ENCODE results near the gene ALKBH3. TPM values are rescaled to one million over a fixed set of nuclear protein-coding genes. Genes with fewer than 3 reads are reported as not detected.
A peak's percentile ranks its signal among the peaks of the same experiment; 100 is the strongest.

The ALKBH3 gene
- total RNA-seq, 1 experiment from 2014 or later = 18.8 TPM

DNA sequence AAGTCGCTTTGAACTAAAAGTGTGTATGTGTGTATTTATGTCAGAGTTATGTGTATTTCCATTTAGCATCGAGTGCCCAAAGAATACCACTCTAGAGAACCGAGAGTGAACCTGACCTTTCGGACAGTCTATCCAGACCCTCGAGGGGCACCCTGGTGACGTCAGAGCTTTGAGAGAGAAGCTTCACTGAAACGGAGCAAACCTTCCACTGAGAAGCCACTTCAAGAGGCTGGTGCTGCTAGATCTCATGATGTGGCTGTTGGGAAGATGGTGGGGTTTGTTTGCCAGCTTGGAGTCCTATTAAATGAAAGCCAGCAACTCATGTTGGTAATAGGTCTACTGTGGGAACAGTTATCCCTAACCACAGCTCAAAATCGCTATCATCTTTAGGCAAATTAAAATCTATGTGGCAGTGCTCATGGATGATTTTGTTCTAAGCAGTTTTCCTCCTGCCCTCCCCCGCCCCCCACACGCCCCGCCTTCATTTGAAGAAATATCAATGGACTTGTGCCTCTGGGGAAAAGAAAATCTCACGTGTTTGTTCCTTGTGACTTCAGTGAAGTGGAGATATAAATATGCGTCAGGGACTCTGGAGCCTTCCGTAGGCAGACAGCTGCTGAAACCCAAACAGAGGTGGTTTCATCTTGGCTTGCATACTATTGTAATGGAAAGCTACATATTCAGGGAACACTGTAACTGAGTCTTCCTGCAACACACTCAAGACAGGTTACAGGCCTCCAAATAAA lies 39.4 kb downstream of the ALKBH3 start:
- no peak overlapping the region for H2BK120ac ChIP-seq (ENCODE audit: low read depth, low read length, poor library complexity, severe bottlenecking)
- H2AFZ ChIP-seq (ENCODE audit: low read length) = no peak overlapping the region
- DNase-seq = no peak

More for the DNA sequence above, 39.4 kb downstream of the ALKBH3 start:
- Histone ChIP-seq H3K4me2 (ENCODE audit: insufficient read depth, insufficient read length, low read length) (peak overlapping the region; percentile 3), H4K91ac (ENCODE audit: insufficient read length, low read depth, low read length) (no peak overlapping the region), H3K23me2 (ENCODE audit: insufficient read length, low read depth, low read length, poor library complexity, severe bottlenecking) (no peaks in the 10 kb centered on the region), H2BK12ac (ENCODE audit: insufficient read length, low read depth, low read length) (no peak overlapping the region), H3K4ac (ENCODE audit: low read depth, low read length) (no peak overlapping the region), H3K4me1 (ENCODE audit: insufficient read depth, low read length) (peaks cover 5% of the 10 kb centered on the region; the same call in 1 of the 2 replicates), H4K5ac (ENCODE audit: insufficient read length, low read depth, low read length) (no peak overlapping the region), H3K9ac (ENCODE audit: extremely low read depth, insufficient read length, low read length) (no peak overlapping the region), H2AK5ac (ENCODE audit: insufficient read length, low read length) (no peak overlapping the region), H3K27ac (ENCODE audit: insufficient read length, low read depth, low read length) (peak overlapping the region; percentile 23), H3K23ac (ENCODE audit: insufficient read length, low read depth, low read length) (no peak overlapping the region), H3K56ac (ENCODE audit: insufficient read length, low read depth, low read length) (no peak overlapping the region), H3T11ph (ENCODE audit: low read length) (no peak overlapping the region), H4K8ac (replicated peaks; ENCODE audit: insufficient read length, low read depth, low read length) (no peak overlapping the region), H3K27me3 (ENCODE audit: insufficient read depth, low read length) (no peaks in the 10 kb centered on the region), H2BK20ac (ENCODE audit: low read depth, low read length, poor library complexity, severe bottlenecking) (no peak overlapping the region), H4K20me1 (ENCODE audit: control insufficient read depth, insufficient read depth, insufficient read length) (peaks cover 2% of the 10 kb centered on the region), H3K14ac (ENCODE audit: insufficient read depth, low read length) (no peak overlapping the region), H3K79me1 (ENCODE audit: insufficient read depth, low read depth, low read length, poor library complexity, severe bottlenecking) (no peaks in the 10 kb centered on the region), H2BK15ac (ENCODE audit: low read depth, low read length) (no peak overlapping the region), H3K9me3 (ENCODE audit: control insufficient read depth, low read depth, low read length) (no peaks in the 10 kb centered on the region), H2BK5ac (ENCODE audit: insufficient read length, low read length) (no peak overlapping the region), H3K18ac (ENCODE audit: insufficient read length, low read depth, low read length) (no peak overlapping the region), H3K79me2 (ENCODE audit: insufficient read depth, low read length) (no peaks in the 10 kb centered on the region)
- Mint-ChIP-seq H3K9me3 (no peaks in the 10 kb centered on the region), H3K27me3 (ENCODE audit: low read depth) (no peaks in the 10 kb centered on the region), H3K4me1 (peaks cover 27 to 35% of the 10 kb centered on the region in 2 experiments), H3K36me3 (ENCODE audit: insufficient read depth in 1 of 3, low read depth in 3 of 3) (peaks cover 0 to 8% (median 6%) of the 10 kb centered on the region in 3 experiments; a peak in 5 of 7 replicates), H3K4me3 (no peak overlapping the region), H3K27ac (peak overlapping the region in 2 of 3 experiments; percentile 52 to 75; a peak in 3 of 7 replicates)
- WGBS (ENCODE audit: extremely low coverage, insufficient read length, low lambda C conversion rate) = no CpG with 5 or more reads among the region's 14 CpGs
- TF ChIP-seq, protein P1, sequence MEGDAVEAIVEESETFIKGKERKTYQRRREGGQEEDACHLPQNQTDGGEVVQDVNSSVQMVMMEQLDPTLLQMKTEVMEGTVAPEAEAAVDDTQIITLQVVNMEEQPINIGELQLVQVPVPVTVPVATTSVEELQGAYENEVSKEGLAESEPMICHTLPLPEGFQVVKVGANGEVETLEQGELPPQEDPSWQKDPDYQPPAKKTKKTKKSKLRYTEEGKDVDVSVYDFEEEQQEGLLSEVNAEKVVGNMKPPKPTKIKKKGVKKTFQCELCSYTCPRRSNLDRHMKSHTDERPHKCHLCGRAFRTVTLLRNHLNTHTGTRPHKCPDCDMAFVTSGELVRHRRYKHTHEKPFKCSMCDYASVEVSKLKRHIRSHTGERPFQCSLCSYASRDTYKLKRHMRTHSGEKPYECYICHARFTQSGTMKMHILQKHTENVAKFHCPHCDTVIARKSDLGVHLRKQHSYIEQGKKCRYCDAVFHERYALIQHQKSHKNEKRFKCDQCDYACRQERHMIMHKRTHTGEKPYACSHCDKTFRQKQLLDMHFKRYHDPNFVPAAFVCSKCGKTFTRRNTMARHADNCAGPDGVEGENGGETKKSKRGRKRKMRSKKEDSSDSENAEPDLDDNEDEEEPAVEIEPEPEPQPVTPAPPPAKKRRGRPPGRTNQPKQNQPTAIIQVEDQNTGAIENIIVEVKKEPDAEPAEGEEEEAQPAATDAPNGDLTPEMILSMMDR (conservative IDR thresholded peaks at IDR 0.05) = no peak

Measured in H9 (cell line).